NCI-H146 treated with DMSO at 0.1 percent for 48 hours (cell line): Measurements from ENCODE around the gene CHD6.

Source experiments
- DNase-seq: peaks from one replicate; lab custom pipeline; 2025; ENCODE audit not compliant: unreplicated experiment; lab: John Stamatoyannopoulos, UW

CHD6 gene

GRCh38 chr20:41623625-41624375 is 5.6 kb upstream of the CHD6 start:
- no peak for DNase-seq

- DNase-seq, result no peak
These were observed 4.4 kb upstream of the CHD6 start for GRCh38 chr20:41622584-41622983.

GRCh38 chr20:41621971-41622370 is 3.8 kb upstream of the CHD6 start:
- DNase-seq, result no peak

GRCh38 chr20:41621421-41621820 is 3.2 kb upstream of the CHD6 start:
- no peak for DNase-seq

GRCh38 chr20:41619360-41620100 is 1.4 kb upstream of the CHD6 start:
- peak; percentile 62 for DNase-seq

GRCh38 chr20:41618807-41619311 is 682 bp upstream of the CHD6 start:
- DNase-seq, result no peak

- DNase-seq, result peak; percentile 43
These were observed 897 bp downstream of the CHD6 start for GRCh38 chr20:41617059-41617901.

- DNase-seq, result no peak
These were observed 1.9 kb downstream of the CHD6 start for GRCh38 chr20:41616228-41616627.

- no peak for DNase-seq
These were observed 2.5 kb downstream of the CHD6 start for GRCh38 chr20:41615676-41616075.

- no peak for DNase-seq
These were observed 3.1 kb downstream of the CHD6 start for GRCh38 chr20:41615110-41615509.

GRCh38 chr20:41613321-41613720 is 4.9 kb downstream of the CHD6 start:
- no peak for DNase-seq

- no peak for DNase-seq
These were observed 8.7 kb downstream of the CHD6 start for GRCh38 chr20:41609474-41609873.

GRCh38 chr20:41608606-41609005 is 9.6 kb downstream of the CHD6 start:
- DNase-seq, result no peak

- DNase-seq, result no peak
These were observed 10.4 kb downstream of the CHD6 start for GRCh38 chr20:41607791-41608190.

GRCh38 chr20:41604002-41604401 is 14.2 kb downstream of the CHD6 start:
- no peak for DNase-seq

GRCh38 chr20:41601742-41602141 is 16.4 kb downstream of the CHD6 start:
- DNase-seq, result no peak

- no peak for DNase-seq
These were observed 17.1 kb downstream of the CHD6 start for GRCh38 chr20:41600926-41601631.

- no peak for DNase-seq
These were observed 18.5 kb downstream of the CHD6 start for GRCh38 chr20:41599699-41600104.

GRCh38 chr20:41598719-41599118 is 19.5 kb downstream of the CHD6 start:
- no peak for DNase-seq

GRCh38 chr20:41594514-41595322 is 23.5 kb downstream of the CHD6 start:
- no peak for DNase-seq
